Neural cell (in vitro differentiated cells): ENCODE measurements around the gene RBSN. TPM values are rescaled to one million over a fixed set of nuclear protein-coding genes. Genes with fewer than 3 reads are reported as not detected.

Experiments
- H2AFZ ChIP-seq: fragments of 200-600, 300-800 bp; sonication (generic), shearing (Covaris generic); 2 replicates; pipeline ENCODE4 v1.6.0; 2014; ENCODE audit warnings: low read depth, mild to moderate bottlenecking, antibody characterized with exemption, low read length, moderate library complexity
- H3F3A ChIP-seq: fragments of 200-600 bp; shearing (Covaris generic); 2 replicates; pipeline ENCODE4 v1.6.1; 2016; ENCODE audit warnings: mild to moderate bottlenecking, moderate library complexity, mixed read lengths, antibody characterized with exemption, low read length; ENCODE audit not compliant: insufficient read depth, poor library complexity, severe bottlenecking
- H3K27ac ChIP-seq: fragments of 200-600, 300-800 bp; sonication (generic), shearing (Covaris generic); 2 replicates; pipeline ENCODE4 v1.5.1; 2014; ENCODE audit warnings: mild to moderate bottlenecking, low read length, moderate library complexity
- H3K27me3 ChIP-seq: fragments of 300-800, 200-600 bp; sonication (generic), shearing (Covaris generic); 2 replicates; pipeline ENCODE4 v1.6.0; 2014; ENCODE audit warnings: mild to moderate bottlenecking, low read depth, low read length, moderate library complexity; ENCODE audit not compliant: insufficient read depth
- H3K36me3 ChIP-seq: fragments of 300-800, 200-600 bp; sonication (generic), shearing (Covaris generic); 2 replicates; pipeline ENCODE4 v1.5.1; 2014; ENCODE audit warnings: mild to moderate bottlenecking, antibody characterized with exemption, low read length, moderate library complexity; ENCODE audit not compliant: insufficient read depth
- H3K4me2 ChIP-seq: fragments of 300-800, 200-600 bp; sonication (generic), shearing (Covaris generic); 2 replicates; pipeline ENCODE4 v1.6.0; 2014; ENCODE audit warnings: mild to moderate bottlenecking, low read length
- H3K4me3 ChIP-seq: fragments of 300-800, 200-600 bp; sonication (generic), shearing (Covaris generic); 2 replicates; pipeline ENCODE4 v1.5.1; 2014; ENCODE audit warnings: mild to moderate bottlenecking, low read length, moderate library complexity
- H3K79me2 ChIP-seq: fragments of 200-600 bp; shearing (Covaris generic); replicated peaks from 2 replicates; pipeline ENCODE4 v1.6.0; 2014; ENCODE audit warnings: mild to moderate bottlenecking, low read length, moderate library complexity; ENCODE audit not compliant: insufficient read depth
- H3K9ac ChIP-seq: fragments of 300-800, 200-600 bp; sonication (generic), shearing (Covaris generic); 2 replicates; pipeline ENCODE4 v1.6.1; 2016; ENCODE audit warnings: mild to moderate bottlenecking, low read length, mixed read lengths
- H3K9me2 ChIP-seq: fragments of 200-600 bp; shearing (Covaris generic); 2 replicates; pipeline ENCODE4 v1.6.1; 2016; ENCODE audit warnings: mild to moderate bottlenecking, low read length, mixed read lengths; ENCODE audit not compliant: insufficient read depth
- H3K9me3 ChIP-seq: fragments of 200-600, 300-800 bp; sonication (generic), shearing (Covaris generic); 2 replicates; pipeline ENCODE4 v1.6.1; 2016; ENCODE audit warnings: mild to moderate bottlenecking, mixed run types, low read length, moderate library complexity, mixed read lengths
- H4K20me1 ChIP-seq: fragments of 200-600 bp; shearing (Covaris generic); 2 replicates; pipeline ENCODE4 v1.6.1; 2016; ENCODE audit warnings: mild to moderate bottlenecking, mixed run types; ENCODE audit not compliant: insufficient read depth
- EP300 ChIP-seq: fragments of 450-650 bp; conservative IDR thresholded peaks from 2 replicates; pipeline ENCODE4 v1.6.1; 2014; ENCODE audit warnings: antibody characterized with exemption, mild to moderate bottlenecking, moderate library complexity; ENCODE audit not compliant: poor library complexity, severe bottlenecking
- EZH2 ChIP-seq: fragments of 200-600, 300-800 bp; shearing (Covaris generic), sonication (generic); IDR thresholded peaks from 2 replicates; pipeline ENCODE4 v1.6.1; 2014; ENCODE audit warnings: antibody characterized with exemption, low read length, borderline replicate concordance, mild to moderate bottlenecking; ENCODE audit not compliant: insufficient read depth, poor library complexity, severe bottlenecking
- MXI1 ChIP-seq: fragments of 450-650 bp; conservative IDR thresholded peaks from 2 replicates; pipeline ENCODE4 v1.6.1; 2014; ENCODE audit warnings: antibody characterized with exemption, mild to moderate bottlenecking; ENCODE audit not compliant: poor library complexity, severe bottlenecking
- POLR2AphosphoS5 ChIP-seq: IDR thresholded peaks from 2 replicates; pipeline ENCODE4 v1.6.1; 2012
- RAD21 ChIP-seq: fragments of 450-650 bp; conservative IDR thresholded peaks from 2 replicates; pipeline ENCODE4 v1.6.1; 2014; ENCODE audit warnings: antibody characterized with exemption, mild to moderate bottlenecking, moderate library complexity
- SMC3 ChIP-seq: fragments of 450-650 bp; conservative IDR thresholded peaks from 2 replicates; pipeline ENCODE4 v1.6.1; 2014; ENCODE audit warnings: antibody characterized with exemption, mild to moderate bottlenecking, moderate library complexity; ENCODE audit not compliant: poor library complexity
- TAF1 ChIP-seq: IDR thresholded peaks from 2 replicates; pipeline ENCODE4 v1.6.1; 2012; ENCODE audit warnings: low read depth
- polyA plus RNA-seq: library from polyadenylated mRNA; depleted of rRNA; stranded (reverse); fragments of >200 nt; gene quantifications from 2 replicates; pipeline ENCODE4 v1.2.3, GENCODE V29; 2014
- TF ChIP-seq, protein P1 (sequence below): IDR thresholded peaks from 2 replicates; pipeline ENCODE4 v1.6.1; 2012; ENCODE audit warnings: borderline replicate concordance
- TF ChIP-seq, protein P2 (sequence below): fragments of 450-650 bp; IDR thresholded peaks from 2 replicates; pipeline ENCODE4 v1.5.1; 2014; ENCODE audit warnings: antibody characterized with exemption, mild to moderate bottlenecking, moderate library complexity; ENCODE audit not compliant: poor library complexity, severe bottlenecking

The RBSN gene
- polyA plus RNA-seq, 1 donor from 2014 or later = 27.6 TPM

GRCh38 chr3:15117011-15117410, 18.1 kb upstream of the RBSN start:
- no peak for TF ChIP-seq POLR2AphosphoS5
- TF ChIP-seq, protein P1, sequence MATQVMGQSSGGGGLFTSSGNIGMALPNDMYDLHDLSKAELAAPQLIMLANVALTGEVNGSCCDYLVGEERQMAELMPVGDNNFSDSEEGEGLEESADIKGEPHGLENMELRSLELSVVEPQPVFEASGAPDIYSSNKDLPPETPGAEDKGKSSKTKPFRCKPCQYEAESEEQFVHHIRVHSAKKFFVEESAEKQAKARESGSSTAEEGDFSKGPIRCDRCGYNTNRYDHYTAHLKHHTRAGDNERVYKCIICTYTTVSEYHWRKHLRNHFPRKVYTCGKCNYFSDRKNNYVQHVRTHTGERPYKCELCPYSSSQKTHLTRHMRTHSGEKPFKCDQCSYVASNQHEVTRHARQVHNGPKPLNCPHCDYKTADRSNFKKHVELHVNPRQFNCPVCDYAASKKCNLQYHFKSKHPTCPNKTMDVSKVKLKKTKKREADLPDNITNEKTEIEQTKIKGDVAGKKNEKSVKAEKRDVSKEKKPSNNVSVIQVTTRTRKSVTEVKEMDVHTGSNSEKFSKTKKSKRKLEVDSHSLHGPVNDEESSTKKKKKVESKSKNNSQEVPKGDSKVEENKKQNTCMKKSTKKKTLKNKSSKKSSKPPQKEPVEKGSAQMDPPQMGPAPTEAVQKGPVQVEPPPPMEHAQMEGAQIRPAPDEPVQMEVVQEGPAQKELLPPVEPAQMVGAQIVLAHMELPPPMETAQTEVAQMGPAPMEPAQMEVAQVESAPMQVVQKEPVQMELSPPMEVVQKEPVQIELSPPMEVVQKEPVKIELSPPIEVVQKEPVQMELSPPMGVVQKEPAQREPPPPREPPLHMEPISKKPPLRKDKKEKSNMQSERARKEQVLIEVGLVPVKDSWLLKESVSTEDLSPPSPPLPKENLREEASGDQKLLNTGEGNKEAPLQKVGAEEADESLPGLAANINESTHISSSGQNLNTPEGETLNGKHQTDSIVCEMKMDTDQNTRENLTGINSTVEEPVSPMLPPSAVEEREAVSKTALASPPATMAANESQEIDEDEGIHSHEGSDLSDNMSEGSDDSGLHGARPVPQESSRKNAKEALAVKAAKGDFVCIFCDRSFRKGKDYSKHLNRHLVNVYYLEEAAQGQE = no peak
- TF ChIP-seq MXI1 = no peak
- TF ChIP-seq SMC3 = no peak
- TF ChIP-seq EP300 = no peak
- no peak for TF ChIP-seq RAD21
- TF ChIP-seq, protein P2, sequence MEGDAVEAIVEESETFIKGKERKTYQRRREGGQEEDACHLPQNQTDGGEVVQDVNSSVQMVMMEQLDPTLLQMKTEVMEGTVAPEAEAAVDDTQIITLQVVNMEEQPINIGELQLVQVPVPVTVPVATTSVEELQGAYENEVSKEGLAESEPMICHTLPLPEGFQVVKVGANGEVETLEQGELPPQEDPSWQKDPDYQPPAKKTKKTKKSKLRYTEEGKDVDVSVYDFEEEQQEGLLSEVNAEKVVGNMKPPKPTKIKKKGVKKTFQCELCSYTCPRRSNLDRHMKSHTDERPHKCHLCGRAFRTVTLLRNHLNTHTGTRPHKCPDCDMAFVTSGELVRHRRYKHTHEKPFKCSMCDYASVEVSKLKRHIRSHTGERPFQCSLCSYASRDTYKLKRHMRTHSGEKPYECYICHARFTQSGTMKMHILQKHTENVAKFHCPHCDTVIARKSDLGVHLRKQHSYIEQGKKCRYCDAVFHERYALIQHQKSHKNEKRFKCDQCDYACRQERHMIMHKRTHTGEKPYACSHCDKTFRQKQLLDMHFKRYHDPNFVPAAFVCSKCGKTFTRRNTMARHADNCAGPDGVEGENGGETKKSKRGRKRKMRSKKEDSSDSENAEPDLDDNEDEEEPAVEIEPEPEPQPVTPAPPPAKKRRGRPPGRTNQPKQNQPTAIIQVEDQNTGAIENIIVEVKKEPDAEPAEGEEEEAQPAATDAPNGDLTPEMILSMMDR = no peak
- no peak for TF ChIP-seq EZH2
- TF ChIP-seq TAF1 = no peak

GRCh38 chr3:15116032-15116669, 17.2 kb upstream of the RBSN start:
- H3K36me3 ChIP-seq = no peaks in the 10 kb centered on the region
- no peak for TF ChIP-seq MXI1
- TF ChIP-seq SMC3 = no peak
- no peak for TF ChIP-seq TAF1
- TF ChIP-seq EP300 = no peak
- TF ChIP-seq, protein P2 = no peak
- no peak for TF ChIP-seq RAD21
- TF ChIP-seq, protein P1 = no peak
- TF ChIP-seq EZH2 = no peak
- TF ChIP-seq POLR2AphosphoS5 = no peak
- no peaks in the 10 kb centered on the region for H3K27me3 ChIP-seq
- H3K9me2 ChIP-seq = no peaks in the 10 kb centered on the region
- H3K9me3 ChIP-seq = no peaks in the 10 kb centered on the region
- H3K79me2 ChIP-seq = no peaks in the 10 kb centered on the region
- H2AFZ ChIP-seq = no peak overlapping the region
- no peaks in the 10 kb centered on the region for H4K20me1 ChIP-seq
- H3K4me3 ChIP-seq = no peak overlapping the region
- H3F3A ChIP-seq = no peaks in the 10 kb centered on the region
- no peak overlapping the region for H3K27ac ChIP-seq
- H3K4me2 ChIP-seq = no peak overlapping the region
- H3K9ac ChIP-seq = no peak overlapping the region

More at GRCh38 chr3:15117011-15117410, 18.1 kb upstream of the RBSN start:
- no peak overlapping the region for H2AFZ ChIP-seq
- no peak overlapping the region for H3K4me3 ChIP-seq
- no peaks in the 10 kb centered on the region for H3K79me2 ChIP-seq
- H3K4me2 ChIP-seq = no peak overlapping the region
- no peaks in the 10 kb centered on the region for H3K36me3 ChIP-seq
- H3K27me3 ChIP-seq = no peaks in the 10 kb centered on the region
- no peak overlapping the region for H3K27ac ChIP-seq
- H4K20me1 ChIP-seq = no peaks in the 10 kb centered on the region
- H3F3A ChIP-seq = no peaks in the 10 kb centered on the region
- H3K9me3 ChIP-seq = no peaks in the 10 kb centered on the region
- no peak overlapping the region for H3K9ac ChIP-seq
- no peaks in the 10 kb centered on the region for H3K9me2 ChIP-seq
